C1 segment of cervical spinal cord (tissue), 14 donors: ENCODE data around the gene LRP1B.
A peak's percentile ranks its signal among the peaks of the same experiment; 100 is the strongest.
"Not testable (repeated sequence)": the region's sequence is repeated elsewhere in the genome, so short reads cannot be mapped to it uniquely, and the experiment has no call there.

ENCODE experiments used
- DNase-seq, 14 donors: peaks; one replicate each; lab custom pipeline; 2025; lab: John Stamatoyannopoulos, UW

Gene LRP1B

GRCh38 chr2:141035846-141036420, 1094.9 kb downstream of the LRP1B start:
- DNase-seq: no peak

- DNase-seq: peak in 3 of 14 donors; percentile 4 to 25 (median 8)
These were observed 1101.3 kb downstream of the LRP1B start for GRCh38 chr2:141029428-141030078.

- no peak for DNase-seq
These were observed 1103.6 kb downstream of the LRP1B start for GRCh38 chr2:141027221-141027620.

DNA sequence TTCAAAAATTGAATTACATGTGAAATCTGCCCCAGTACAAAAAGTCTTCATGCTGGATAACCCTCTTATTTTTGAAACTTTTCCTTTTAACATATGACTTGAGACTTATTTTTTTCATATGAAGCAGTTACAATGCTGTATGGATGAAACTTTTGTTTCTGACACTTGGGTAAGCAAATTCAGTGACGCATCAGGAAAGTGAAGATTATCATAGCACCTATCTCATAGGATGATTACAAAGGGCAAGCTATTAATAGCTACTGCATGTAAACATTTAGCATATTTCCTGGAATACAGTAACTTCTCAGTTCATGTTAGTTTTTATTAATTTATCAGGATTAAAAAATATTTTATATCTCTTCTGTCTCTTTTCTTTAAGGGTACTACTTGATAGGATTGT, 1109.2 kb downstream of the LRP1B start:
- DNase-seq: no peak

- no peak for DNase-seq
These were observed 1109.7 kb downstream of the LRP1B start for GRCh38 chr2:141021109-141021508.

DNA sequence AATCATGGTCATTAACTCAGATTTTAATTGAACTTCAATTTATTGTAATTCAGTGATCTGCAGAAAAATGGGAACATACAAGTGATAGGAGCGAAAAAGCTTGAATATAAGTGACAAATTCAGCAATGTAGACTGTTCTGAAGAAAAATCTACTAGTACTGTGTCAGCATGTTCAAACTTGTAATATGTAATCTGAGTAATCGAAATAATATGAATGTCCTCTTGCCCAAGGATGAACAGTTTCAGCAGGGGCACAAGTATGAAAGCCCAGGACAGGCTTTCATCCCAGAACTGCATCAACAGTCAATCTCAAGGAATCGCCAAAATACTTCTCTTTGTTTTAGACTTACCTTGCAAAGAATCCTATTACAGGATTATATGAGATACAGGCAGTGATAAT, 1110.5 kb downstream of the LRP1B start:
- no peak for DNase-seq

DNA sequence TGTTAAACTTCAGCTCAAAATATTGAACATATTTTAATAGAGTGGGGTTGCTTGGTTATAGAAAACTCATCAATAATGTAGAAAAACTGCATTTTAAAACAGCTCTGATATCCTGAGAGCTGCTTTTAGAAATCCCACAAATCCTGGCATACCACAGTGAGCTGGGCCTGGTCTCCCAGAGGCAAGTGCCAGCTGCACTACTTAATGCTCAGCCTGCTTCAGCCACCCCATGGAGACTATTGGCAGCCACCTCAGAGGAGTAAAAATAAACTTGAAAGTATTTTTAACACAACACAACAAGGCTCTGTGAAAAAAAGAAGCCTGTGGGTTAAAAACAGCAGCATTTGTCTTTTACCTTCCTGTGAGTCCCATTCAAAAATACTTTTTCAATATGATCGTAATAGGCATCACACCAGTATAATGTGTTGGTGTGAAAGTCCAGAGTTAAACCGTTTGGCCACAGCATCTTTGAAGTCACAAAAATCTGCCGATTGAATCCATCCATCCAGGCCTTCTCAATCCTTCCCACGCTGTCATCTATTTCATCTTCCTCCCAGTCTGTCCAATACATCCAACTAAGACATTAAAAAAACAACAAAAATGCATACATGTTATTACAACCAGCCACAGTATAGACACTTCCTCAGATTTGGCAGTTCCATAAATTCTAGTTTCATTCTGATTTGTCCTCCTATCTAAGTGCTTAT, 1115.3 kb downstream of the LRP1B start:
- peak in 8 of 14 donors; percentile 0 to 90 (median 23) for DNase-seq

- no peak for DNase-seq
These were observed 1126.7 kb downstream of the LRP1B start for GRCh38 chr2:141003967-141004657.

- no peak for DNase-seq
These were observed 1129.1 kb downstream of the LRP1B start for GRCh38 chr2:141001750-141002149.

DNA sequence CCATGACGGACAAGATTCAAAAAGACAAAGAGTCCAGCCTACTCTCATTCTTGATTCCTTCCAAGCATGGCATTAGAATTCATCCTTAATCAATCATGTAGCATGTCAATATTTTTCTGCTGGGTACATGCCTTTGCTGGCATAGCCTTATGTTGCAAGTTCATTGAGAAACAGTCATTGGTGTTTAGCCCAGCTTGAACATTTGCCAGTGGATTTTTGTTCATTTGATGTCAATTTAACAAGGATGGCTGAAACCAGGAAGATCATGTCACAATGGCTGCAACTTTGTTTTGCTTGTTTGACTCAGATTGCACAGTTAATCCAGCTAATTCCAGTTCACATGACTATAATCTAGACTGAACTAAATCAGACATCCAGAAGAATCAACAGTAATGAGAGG, 1132.2 kb downstream of the LRP1B start:
- DNase-seq: no peak

DNA sequence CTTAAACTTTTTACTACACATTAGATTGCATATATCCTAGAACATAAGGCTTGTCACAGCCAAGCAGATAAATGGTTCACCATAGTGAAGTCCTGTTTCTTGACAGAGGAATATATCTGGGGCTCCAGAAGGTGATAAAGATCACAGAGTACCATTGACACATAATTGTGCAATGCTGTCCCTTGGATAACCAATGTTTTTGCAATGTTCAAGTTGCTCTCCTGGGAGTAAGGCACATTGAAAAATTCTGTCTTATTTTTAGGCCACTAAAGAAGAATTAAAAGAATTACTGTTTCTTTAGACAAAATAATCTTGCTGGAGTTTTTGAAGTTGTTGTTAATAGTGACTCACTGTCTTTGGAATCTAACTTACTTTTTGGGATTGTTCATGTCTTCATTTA, 1132.8 kb downstream of the LRP1B start:
- DNase-seq: no peak

DNA sequence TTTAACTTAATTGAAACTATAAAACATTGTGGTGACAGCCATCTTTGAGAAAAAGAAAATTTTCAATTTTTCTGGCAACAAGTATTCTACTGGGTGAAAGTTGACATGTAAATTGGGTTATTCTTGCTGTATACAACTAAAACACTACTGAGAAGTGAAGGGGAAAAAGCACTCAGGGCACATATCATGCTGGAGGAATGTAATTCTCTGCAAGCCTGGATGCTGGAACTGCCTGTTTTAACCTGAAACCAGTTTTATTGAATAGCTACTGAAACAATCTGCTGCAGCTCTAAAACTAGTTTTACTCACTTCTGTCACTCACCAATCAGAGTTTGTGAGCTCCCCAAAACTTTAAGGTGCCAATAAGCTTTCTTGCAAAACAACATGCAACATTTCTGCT, 1136.0 kb downstream of the LRP1B start:
- DNase-seq: no peak

GRCh38 chr2:140990416-140990815, 1140.4 kb downstream of the LRP1B start:
- DNase-seq: no peak

DNA sequence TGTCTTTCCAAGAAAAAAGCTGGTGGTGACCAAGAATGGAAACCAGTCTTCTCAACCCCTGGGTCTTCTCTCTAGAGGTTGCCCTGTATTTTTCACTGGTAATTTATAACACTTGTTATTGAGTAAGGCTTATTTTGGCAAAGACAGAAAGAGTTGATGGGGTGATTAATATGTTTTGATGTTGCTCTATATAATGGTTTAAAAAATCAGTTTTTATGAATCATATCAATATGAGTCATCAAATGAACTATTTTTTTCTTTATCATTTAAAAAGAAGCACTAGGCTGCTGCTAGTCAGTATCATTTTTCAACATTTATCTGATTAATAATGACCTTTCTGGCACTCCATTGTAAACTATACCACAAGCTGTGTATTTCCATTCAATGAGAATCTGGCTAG, 1142.2 kb downstream of the LRP1B start:
- no peak for DNase-seq

DNA sequence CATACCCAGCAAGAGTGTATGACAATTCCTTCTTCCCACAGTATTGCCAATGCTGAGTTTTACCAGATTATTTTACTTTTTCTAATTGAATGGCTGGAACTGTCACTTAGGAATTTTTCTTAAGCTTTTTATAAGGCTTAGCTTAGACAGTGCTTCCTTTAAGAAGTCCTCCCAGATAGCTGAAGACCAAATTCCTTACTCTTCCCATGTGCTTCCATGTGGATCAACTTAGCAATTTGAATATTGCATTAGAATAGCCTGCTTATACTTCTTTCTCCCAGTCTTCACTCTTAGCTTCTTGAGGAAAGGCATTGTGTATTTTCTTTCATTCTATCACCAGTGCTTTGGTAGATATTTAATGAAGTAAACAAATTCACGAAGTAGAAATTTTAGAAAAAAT, 1144.4 kb downstream of the LRP1B start:
- no peak for DNase-seq

DNA sequence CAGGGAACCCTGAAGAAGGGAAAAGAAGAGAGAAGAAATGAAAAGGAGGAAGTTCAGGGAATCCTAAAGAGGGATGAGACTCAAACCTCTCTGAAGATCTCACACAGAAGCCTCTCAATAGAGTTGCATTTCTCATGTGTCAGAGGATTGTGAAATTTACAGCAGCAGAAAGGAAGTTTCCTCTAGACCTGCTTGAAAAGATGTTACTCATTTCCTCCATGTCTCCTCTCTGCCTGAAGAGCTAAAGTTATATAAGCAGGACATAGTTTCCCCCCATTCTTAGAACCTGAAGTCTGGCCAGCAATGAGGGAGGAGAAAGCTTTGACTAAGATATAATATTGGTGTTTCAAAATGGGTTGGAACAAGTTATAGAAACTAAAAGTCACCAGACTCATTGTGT, 1155.6 kb downstream of the LRP1B start:
- no peak for DNase-seq

GRCh38 chr2:140972724-140973123, 1158.1 kb downstream of the LRP1B start:
- no peak for DNase-seq

GRCh38 chr2:140964324-140964723, 1166.5 kb downstream of the LRP1B start:
- DNase-seq: not testable (repeated sequence)

GRCh38 chr2:140949932-140950331, 1180.9 kb downstream of the LRP1B start:
- no peak for DNase-seq

- DNase-seq: peak in 1 of 14 donors; percentile 14
These were observed 1183.6 kb downstream of the LRP1B start for GRCh38 chr2:140947236-140947635.

DNA sequence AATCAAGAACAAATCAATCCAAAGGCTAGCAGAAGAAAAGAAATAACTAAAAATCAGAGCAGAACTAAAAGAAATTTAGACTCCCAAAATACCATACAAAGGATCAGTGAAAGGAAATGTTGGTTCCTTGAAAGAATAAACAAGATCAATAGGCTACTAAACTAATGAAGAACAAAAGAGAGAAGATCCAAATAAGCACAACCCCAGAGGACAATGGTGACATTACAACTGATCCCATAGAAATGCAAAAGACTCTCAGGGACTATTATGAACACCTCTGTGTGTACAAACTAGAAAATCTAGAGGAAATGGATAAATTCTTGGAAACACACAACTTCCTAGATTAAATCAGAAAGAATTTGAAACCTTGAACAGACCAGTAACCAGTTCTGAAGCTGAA, 1186.9 kb downstream of the LRP1B start:
- DNase-seq: no peak

DNA sequence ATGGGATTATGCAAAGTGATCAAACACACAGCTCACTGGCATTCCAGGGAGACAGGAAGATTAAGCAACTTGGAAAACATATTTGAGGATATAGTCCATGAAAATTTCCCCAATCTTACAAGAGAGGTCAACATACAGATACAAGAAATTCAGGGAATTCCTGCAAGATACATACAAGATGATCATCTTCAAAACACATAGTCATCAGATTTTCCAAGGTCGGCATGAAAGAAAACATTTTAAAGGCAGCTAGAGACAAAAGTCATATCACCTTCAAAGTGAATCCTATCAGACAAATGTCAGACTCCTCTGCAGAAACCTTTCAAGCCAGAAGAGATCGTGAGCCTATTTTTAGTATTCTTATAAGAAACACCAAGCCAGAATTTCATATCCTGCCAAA, 1188.5 kb downstream of the LRP1B start:
- DNase-seq: no peak
